Heart left ventricle (tissue), 13 donors: ENCODE measurements around the gene HS6ST1.

Experiments used
- CTCF ChIP-seq, 12 donors: fragments of 200-600 bp; sonication (generic) in 4 of 12; IDR thresholded peaks; one replicate each; pipeline versions ENCODE4 v1.5.0 to v1.8.0; 2018 to 2022; ENCODE audit warnings: antibody characterized with exemption in 12 of 12, mild to moderate bottlenecking in 5 of 12
- POLR2A ChIP-seq, 2 donors: fragments of 450-650 bp; IDR thresholded peaks; one replicate each; pipeline ENCODE4 v1.6.1; 2017; ENCODE audit warnings: antibody characterized with exemption in 2 of 2, mild to moderate bottlenecking in 2 of 2, moderate library complexity in 2 of 2
- donor health status: ischemic (EF 13 %, LVEDD 7.1; RV severe dilation, severe dysfunction).
- donor health status: DM: no; HTN: yes; CAD: no.
- donor health status: DM: no; HTN: no; CAD: no.
- donor health status: ischemic (EF 25% LVEDD 6.9; RV normal size, moderate dysfunction).
- donor health status: ischemic (EF 25% LVEDD 5.7; RV mildly dilated, moderate dysfunction).
- donor health status: ischemic (EF 35%, LVEDD 5.7; RV mildly dilated, moderate dysfunction).
- donor health status: nonischemic (EF 11% LVEDD 7.7; RV severe dilation, severe dysfunction).
- donor health status: DM: yes; HTN: yes; CAD: no.
- donor health status: PGD.
- donor health status: ischemic (EF 29% LVEDD 5.4; RV normal size, mild dysfunction).
- donor health status: nonischemic (EF 23%, LVEDD 6.1; RV moderate dilation, normal function).

GRCh38 chr2:128304715-128305554 is 13.7 kb downstream of the HS6ST1 start:
- TF ChIP-seq CTCF (IDR thresholded peaks at IDR 0.05): peak in 1 of 12 donors; percentile 16
- no peak for TF ChIP-seq POLR2A (IDR thresholded peaks at IDR 0.05)
